HepG2 (cell line): Measurements from ENCODE around the gene SEPHS2. TPM values are rescaled to one million over a fixed set of nuclear protein-coding genes. Genes with fewer than 3 reads are reported as not detected.

Experiments
- FOXC1 ChIP-seq: sonication (generic); formaldehyde crosslinking; IDR thresholded peaks from 2 replicates; pipeline ENCODE4 v1.8.0; 2022; ENCODE audit warnings: mild to moderate bottlenecking, missing genetic modification reagents, borderline replicate concordance
- HES4 ChIP-seq: sonication (generic); formaldehyde crosslinking; IDR thresholded peaks from 2 replicates; pipeline ENCODE4 v1.9.0; 2021; ENCODE audit warnings: mild to moderate bottlenecking, missing genetic modification reagents, borderline replicate concordance
- HNF1A ChIP-seq, 2 experiments: sonication (generic) in 1 of 2; formaldehyde crosslinking in 1 of 2; IDR thresholded peaks; 2 replicates each; pipeline versions ENCODE4 v1.4.0 to v1.6.1; 2016 to 2020; ENCODE audit warnings: borderline replicate concordance in 1 of 2, low read depth in 1 of 2, mild to moderate bottlenecking in 1 of 2, missing genetic modification reagents in 1 of 2
- MTF2 ChIP-seq: sonication (generic); formaldehyde crosslinking; IDR thresholded peaks from 2 replicates; pipeline ENCODE4 v1.5.0; 2020; ENCODE audit warnings: missing genetic modification reagents, borderline replicate concordance
- REST ChIP-seq, 2 experiments: IDR thresholded peaks; 2 replicates each; pipeline ENCODE4 v1.6.1; 2011 to 2012; ENCODE audit warnings: low read length in 2 of 2, borderline replicate concordance in 1 of 2, low read depth in 1 of 2, mild to moderate bottlenecking in 1 of 2, moderate library complexity in 1 of 2
- SRSF4 ChIP-seq: fragments of 200-400 bp; formaldehyde crosslinking; IDR thresholded peaks from one replicate; pipeline ENCODE4 v1.6.1; 2018; ENCODE audit warnings: mild to moderate bottlenecking, low read depth, low read length, moderate library complexity; ENCODE audit not compliant: poor library complexity, severe bottlenecking
- STAG1 ChIP-seq: sonication (generic); formaldehyde crosslinking; IDR thresholded peaks from 2 replicates; pipeline ENCODE4 v1.4.0; 2020; ENCODE audit warnings: missing genetic modification reagents
- THAP7 ChIP-seq: sonication (generic); formaldehyde crosslinking; IDR thresholded peaks from 2 replicates; pipeline ENCODE4 v1.8.1; 2023; ENCODE audit warnings: mild to moderate bottlenecking, missing genetic modification reagents
- ZBTB34 ChIP-seq: sonication (generic); formaldehyde crosslinking; IDR thresholded peaks from 2 replicates; pipeline ENCODE4 v1.8.0; 2022; ENCODE audit warnings: mild to moderate bottlenecking, missing genetic modification reagents
- ZFP91 ChIP-seq: sonication (generic); formaldehyde crosslinking; IDR thresholded peaks from 2 replicates; pipeline ENCODE4 v1.9.0; 2022; ENCODE audit warnings: missing genetic modification reagents, mild to moderate bottlenecking, borderline replicate concordance
- ZMYM4 ChIP-seq: sonication (generic); formaldehyde crosslinking; IDR thresholded peaks from 2 replicates; pipeline ENCODE4 v1.8.1; 2023; ENCODE audit warnings: mild to moderate bottlenecking, missing genetic modification reagents
- ZNF326 ChIP-seq: sonication (generic); formaldehyde crosslinking; IDR thresholded peaks from 2 replicates; pipeline ENCODE4 v1.4.0; 2020; ENCODE audit warnings: missing genetic modification reagents, borderline replicate concordance
- ZNF496 ChIP-seq: sonication (generic); formaldehyde crosslinking; IDR thresholded peaks from 2 replicates; pipeline ENCODE4 v1.8.1; 2023; ENCODE audit warnings: mild to moderate bottlenecking, moderate library complexity, missing genetic modification reagents; ENCODE audit not compliant: insufficient replicate concordance
- ZNF747 ChIP-seq: sonication (generic); formaldehyde crosslinking; IDR thresholded peaks from 2 replicates; pipeline ENCODE4 v1.8.1; 2023; ENCODE audit warnings: missing genetic modification reagents, mild to moderate bottlenecking, borderline replicate concordance
- polyA plus RNA-seq, 8 experiments: library from polyadenylated mRNA; depleted of rRNA in 3 of 8; stranded (reverse) in 7 of 8; unstranded in 1 of 8; fragments of >200 nt; fragmentation: Illumina TruSeq in 4 of 8; extraction: Trizol in 4 of 8; gene quantifications; 2 replicates each; pipeline versions ENCODE4 v1.2.1 to v1.2.3, GENCODE V29; 2011 to 2016; ENCODE audit warnings: low read depth in 4 of 8, missing spikeins in 1 of 8, mixed read lengths in 1 of 8; ENCODE audit not compliant: insufficient read depth in 1 of 8
- total RNA-seq, 5 experiments: library from RNA; depleted of rRNA; stranded (reverse); fragments of >200 nt; fragmentation: Illumina TruSeq; extraction: Trizol; gene quantifications; 2 replicates each; pipeline ENCODE4 v1.2.3, GENCODE V29; 2016; ENCODE audit warnings: low read depth in 1 of 5

Gene SEPHS2
- total and polyA plus RNA-seq, 2 of the 13 experiments (the other 11 are each of a cell fraction or from before 2014, with no cell fraction given): 20.7 to 127 TPM

GRCh38 chr16:30488764-30489605 is 43.3 kb upstream of the SEPHS2 start (continued):
- TF ChIP-seq STAG1 (CRISPR knock-in tag) (peak; percentile 31), ZMYM4 (CRISPR knock-in tag) (peak; percentile 62; the same call in 1 of the 2 replicates), ZNF326 (CRISPR knock-in tag) (no peak), HNF1A (IDR thresholded peaks at IDR 0.05; ENCODE audit: low read depth) (no peak), HNF1A (CRISPR knock-in tag; IDR thresholded peaks at IDR 0.05; ENCODE audit: borderline replicate concordance) (no peak), ZFP91 (CRISPR knock-in tag) (no peak; the same call in 1 of the 2 replicates), ZBTB34 (CRISPR knock-in tag) (no peak), ZNF496 (CRISPR knock-in tag) (no peak), HES4 (CRISPR knock-in tag) (no peak), ZNF747 (CRISPR knock-in tag) (no peak), REST (IDR thresholded peaks at IDR 0.05; ENCODE audit: borderline replicate concordance in 1 of 2, low read depth in 1 of 2, low read length in 2 of 2) (0 out of 4 replicates have a peak, but pooled peaks of 1 of the 2 experiments have one; percentile 31), THAP7 (CRISPR knock-in tag) (no peak), FOXC1 (CRISPR knock-in tag) (peak; percentile 79), SRSF4 (no peak), MTF2 (0 out of 2 replicates have a peak, but pooled peaks have one; percentile 45)
